ENCODE results near the gene ZMAT2.
"Not testable (repeated sequence)": the region's sequence is repeated elsewhere in the genome, so short reads cannot be mapped to it uniquely, and the experiment has no call there.

The ZMAT2 gene

GRCh38 chr5:140710899-140711552, 10.8 kb downstream of the ZMAT2 start:
- peak; percentile 90 to 97 for DNase-seq

DNA sequence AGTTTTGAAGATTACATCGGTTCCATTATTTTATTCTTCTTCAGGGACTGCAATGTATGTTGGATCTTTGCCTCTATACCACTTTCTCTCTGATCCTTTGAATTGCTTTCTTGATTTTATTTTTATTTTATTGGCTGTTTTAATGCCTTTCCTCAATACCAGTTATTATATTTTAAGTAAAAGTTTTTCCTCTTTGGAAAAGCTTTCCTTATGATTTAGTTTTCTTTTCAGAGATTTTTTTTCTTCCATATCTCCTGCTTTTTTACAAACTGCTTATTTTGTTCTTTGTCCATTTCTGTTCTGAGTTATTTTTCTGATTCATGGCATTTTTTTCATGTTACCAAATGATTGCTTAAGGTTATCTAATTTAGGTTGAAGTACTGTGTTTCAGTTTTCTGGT, 11.5 kb downstream of the ZMAT2 start:
- no peak for DNase-seq

- DNase-seq = no peak
Observed at GRCh38 chr5:140713562-140714094, 13.4 kb downstream of the ZMAT2 start.

- not testable (repeated sequence) for DNase-seq
Observed at GRCh38 chr5:140716238-140716637, 16.0 kb downstream of the ZMAT2 start.

DNA sequence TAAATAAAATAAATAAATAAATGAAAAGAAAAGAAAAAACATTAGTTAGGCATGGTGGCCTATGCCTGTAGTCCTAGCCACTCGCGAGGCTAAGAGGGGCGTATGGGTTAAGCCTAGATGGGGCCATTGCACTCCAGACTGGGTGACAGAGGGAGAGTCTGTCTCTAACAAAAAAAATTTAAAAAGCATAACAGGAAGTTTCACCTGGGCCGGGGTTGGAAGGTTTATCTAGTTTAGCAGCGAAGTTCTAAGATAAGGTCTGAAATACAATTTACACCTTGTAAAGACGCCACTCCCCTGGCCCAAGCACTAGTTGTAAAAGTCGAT, 18.0 kb downstream of the ZMAT2 start:
- no peak for DNase-seq

GRCh38 chr5:140720738-140721137, 20.5 kb downstream of the ZMAT2 start:
- not testable (repeated sequence) for DNase-seq

- not testable (repeated sequence) for DNase-seq
Observed at GRCh38 chr5:140721395-140721794, 21.1 kb downstream of the ZMAT2 start.

DNA sequence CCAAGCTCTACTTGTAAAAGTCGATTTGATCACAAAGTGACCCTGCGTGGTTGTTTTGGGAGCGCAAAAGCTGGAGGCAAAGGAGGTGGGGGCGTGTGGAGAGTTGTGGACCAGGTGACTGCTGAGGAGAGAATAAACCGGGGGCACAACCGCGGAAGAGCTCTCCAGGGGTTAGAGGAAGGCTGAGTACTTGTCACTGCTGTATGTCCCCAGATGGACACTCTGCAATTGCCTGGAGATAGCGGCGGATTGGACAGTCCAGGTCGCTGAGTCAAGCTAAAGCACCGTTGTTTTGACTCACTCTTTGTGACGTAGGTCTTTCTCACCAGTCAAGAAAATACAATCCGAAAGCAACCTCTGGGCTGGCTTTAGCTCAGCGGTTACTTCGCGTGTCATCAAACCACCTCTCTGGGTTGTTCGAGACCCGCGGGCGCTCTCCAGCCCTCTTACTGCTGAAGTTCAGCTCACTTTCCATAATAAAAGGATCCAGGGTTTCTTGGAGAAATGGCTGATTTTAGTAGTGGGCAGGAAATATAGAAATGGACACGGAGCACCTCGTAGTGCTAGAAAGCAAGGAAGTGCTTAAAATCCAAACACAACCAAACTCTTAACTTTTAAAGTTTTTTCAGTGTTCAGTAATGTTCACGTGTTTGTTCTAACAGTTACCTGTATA, 25.7 kb downstream of the ZMAT2 start:
- peak; percentile 69 to 79 for DNase-seq

DNA sequence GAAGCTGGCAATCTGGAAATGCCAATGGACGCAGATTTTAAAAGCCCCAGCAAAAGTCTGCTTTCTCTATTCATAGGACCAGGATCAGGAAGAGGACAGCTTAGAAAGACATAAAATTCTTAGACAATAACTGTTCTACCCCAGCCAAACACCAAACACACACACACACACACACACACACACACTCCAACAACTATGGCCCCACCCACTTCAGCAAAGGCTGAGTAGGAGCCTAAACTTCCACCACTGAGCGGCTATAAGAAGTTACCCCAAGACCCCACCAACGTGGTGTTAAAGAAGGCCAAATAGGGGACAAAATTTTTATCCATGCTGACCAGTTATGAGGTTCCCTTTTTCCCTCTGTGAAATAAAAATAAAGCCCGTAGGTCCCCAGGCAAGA, 32.9 kb downstream of the ZMAT2 start:
- no peak for DNase-seq

DNA sequence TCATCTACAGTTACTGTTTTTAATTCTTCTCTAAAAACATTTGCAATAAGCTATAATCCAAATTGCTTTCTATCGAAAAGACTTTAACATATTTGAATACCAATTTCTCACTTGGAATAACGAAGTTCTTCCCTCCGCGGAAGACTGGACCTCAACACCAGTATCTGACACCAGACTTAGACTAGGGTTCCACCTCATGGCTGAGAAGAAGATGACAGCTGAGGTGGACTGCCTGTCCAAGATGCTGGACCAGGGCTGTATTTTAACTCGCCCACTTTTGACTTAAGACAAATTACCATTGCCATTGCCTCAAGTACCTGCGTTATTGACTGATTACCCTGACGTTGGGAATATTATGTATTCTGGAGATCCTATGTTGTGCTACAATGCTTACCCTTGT, 34.1 kb downstream of the ZMAT2 start:
- no peak for DNase-seq

- no peak for DNase-seq
Observed at GRCh38 chr5:140737486-140737885, 37.2 kb downstream of the ZMAT2 start.

- DNase-seq = no peak
Observed at GRCh38 chr5:140741967-140742366, 41.7 kb downstream of the ZMAT2 start.

GRCh38 chr5:140753561-140753960, 53.3 kb downstream of the ZMAT2 start:
- no peak for DNase-seq
